NCI-H2107 (cell line): ENCODE data around the gene WDR5B.

Source experiments
- DNase-seq: peaks from one replicate; lab custom pipeline; 2025; lab: John Stamatoyannopoulos, UW

Gene WDR5B

DNA sequence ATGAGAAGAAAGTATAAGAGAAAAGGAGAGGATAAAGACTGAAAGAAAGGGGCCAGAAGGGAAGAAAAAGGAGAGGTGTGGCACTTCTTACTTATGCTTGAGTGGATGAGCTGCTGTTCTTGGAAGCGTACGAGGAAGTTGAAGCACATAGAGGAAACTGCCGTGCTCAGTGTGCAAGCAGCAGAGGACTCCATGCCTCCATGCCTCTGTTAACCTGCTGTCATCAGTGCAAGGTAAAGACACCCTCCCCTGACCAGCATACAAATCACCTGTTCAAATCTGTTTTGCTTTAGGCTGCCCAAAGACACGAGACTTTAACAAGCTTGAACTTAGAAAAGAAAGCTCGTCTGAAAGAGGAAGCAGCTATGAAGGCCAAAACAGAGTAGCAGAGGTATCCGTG is 6.4 kb downstream of the WDR5B start:
- DNase-seq: no peak

DNA sequence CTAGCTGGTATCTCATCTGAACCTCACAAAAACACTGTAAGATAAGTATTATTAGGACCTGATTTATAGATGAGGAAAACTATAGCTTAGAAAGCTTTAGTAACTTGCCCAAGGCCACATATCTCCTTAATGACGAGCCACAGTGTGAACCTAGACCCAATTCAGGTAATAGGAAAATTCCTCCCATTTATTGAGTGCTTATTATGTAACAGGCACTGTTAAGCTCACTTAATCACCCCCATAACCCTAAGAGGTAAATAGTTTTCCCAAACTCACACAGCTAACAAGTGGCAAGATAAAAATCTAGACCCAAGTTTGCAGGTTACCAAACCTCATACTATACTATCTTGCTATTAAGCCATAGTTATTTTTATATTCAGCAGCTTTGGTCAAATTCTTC is 7.9 kb downstream of the WDR5B start:
- no peak for DNase-seq

DNA sequence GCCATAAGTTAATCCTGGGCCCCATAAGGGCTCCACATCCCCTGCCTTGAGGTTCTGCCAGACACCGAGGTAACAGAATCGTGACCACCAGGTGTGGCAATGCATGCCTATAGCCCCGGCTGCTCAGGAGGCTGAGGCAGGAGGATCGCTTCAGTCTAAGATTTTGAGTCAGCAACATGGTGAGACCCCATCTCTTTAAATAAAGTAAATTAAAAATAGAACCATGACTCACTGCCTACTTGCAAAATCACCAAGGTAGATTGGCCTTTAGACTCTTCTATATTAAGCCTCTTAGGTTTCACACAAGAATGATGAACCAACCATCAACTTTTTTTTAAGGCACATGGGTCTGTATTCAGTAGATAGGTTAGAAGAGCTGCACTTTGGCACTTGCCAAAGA is 9.7 kb downstream of the WDR5B start:
- DNase-seq: no peak

DNA sequence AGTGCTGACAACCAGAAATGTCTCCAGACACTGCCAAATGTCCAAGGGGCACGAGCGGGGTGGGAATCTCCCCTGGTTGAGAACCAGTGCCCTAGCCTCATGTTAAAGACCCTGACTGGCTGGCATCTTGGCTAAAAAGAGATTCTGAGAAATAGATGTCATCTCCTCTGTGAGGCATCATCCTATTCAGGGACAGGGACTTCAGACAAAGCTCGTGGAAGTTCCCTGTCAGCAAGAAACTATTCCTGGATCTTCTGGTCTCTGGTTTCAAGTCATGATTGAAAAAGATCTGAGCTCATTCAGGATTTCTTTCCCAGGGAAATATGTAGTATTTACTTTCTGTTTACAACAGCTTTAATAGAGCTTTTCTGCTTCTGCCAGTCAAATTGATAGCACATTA is 10.8 kb downstream of the WDR5B start:
- DNase-seq: no peak

DNA sequence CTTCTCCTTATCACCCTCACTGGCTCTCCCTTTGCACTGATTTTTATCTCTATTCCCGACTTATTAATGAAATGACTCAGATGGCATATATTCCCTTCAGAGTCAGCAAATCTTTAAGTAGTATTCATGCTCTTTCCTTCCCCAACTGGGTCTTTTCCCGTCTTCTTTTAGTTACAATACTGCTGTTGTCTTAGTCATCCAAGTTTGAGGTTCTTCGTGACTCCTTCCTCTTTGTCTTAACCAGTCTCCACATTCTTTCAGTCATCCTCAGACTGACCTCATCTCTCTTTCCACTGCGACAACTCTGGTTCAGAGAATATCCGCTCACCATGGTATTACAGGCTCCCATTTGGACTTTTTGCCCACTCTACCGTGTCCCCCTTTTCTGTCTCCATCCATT is 12.4 kb downstream of the WDR5B start:
- DNase-seq: no peak

DNA sequence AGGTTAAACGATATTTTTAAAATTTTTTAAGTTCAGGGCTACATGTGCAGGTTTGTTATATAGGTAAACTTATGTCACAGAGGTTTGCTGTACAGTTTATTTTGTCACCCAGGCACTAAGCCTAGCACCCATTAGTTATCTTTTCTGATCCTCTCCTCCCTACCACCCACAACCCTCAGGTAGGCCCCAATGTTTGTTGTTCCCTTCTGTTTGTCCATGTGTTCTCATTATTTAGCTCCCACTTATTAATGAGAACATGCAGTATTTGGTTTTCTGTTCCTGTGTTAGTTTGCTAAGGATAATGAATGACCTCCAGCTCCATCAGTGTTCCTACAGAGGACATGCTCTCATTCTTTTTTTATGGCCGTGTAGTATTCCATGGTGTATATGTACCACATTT is 16.9 kb downstream of the WDR5B start:
- DNase-seq: no peak

DNA sequence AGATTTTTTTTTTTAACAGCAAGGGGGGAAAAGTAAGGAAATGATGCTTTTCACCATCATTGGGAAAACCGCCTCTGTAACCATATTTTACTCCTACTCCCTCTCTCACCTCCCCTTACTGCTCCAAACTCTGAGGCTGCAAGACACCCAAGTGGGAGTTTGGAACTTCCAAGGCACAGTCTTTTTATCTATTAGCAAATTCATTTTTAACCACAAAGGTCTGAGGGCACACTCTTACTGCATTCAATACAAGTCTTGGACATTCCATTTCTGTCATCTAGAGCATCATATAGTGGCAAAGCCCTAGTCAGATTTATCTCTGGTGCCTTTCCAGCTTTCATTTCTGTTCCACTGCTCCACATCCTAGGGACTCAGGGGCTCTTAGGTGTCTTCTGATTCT is 18.7 kb downstream of the WDR5B start:
- DNase-seq: no peak

DNA sequence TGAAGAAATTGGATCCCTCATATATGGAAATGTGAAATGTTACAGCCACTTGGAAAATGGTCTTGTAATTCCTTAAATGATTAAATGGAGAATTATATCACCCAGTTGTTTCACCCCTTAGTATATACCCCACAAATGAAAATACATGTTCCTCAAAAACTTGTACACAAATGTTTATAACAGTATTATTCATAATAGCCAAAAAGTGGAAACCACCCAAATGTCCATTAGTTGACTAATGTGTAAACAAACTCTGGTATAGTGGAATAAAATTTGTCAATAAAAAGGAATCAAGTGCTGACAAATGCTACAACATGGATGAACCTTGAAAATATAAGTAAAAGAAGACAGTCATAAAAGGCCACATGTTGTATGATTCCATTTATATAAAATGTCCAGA is 19.4 kb downstream of the WDR5B start:
- no peak for DNase-seq

DNA sequence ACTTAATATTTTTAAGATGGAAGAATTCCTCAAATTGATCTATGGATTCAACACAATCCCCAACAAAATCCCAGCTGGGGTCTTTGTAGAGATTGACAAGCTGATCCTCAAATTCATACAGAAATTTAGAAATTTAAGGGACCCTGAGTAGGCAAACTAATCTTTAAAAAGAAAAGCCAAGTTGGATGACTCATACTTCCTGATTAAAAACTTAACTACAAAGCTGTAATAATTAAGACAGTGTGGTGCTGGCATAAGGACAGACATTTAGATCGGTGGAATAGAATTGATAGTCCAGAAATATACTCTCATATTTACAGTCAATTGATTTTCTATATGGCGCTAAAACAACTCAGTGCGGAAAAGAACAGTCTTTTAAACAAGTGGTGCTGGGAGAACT is 20.3 kb downstream of the WDR5B start:
- DNase-seq: no peak

DNA sequence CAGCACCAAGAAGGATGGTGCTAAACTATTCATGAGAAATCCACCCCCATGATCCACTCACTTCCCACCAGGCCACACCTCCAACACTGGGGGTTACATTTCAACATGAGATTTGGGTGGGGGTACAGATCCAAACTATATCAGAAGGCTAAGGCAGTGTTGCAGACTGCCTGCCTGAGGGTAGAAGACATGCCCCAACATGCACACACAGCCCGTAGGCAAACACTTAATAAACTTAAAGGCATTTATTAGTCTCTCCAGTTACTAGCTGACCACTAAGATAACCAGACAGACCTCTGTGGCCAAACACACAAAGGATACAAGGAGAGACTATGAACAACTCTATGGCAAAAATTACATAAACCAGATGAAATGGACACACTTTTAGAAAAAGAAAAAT is 21.7 kb downstream of the WDR5B start:
- DNase-seq: no peak

DNA sequence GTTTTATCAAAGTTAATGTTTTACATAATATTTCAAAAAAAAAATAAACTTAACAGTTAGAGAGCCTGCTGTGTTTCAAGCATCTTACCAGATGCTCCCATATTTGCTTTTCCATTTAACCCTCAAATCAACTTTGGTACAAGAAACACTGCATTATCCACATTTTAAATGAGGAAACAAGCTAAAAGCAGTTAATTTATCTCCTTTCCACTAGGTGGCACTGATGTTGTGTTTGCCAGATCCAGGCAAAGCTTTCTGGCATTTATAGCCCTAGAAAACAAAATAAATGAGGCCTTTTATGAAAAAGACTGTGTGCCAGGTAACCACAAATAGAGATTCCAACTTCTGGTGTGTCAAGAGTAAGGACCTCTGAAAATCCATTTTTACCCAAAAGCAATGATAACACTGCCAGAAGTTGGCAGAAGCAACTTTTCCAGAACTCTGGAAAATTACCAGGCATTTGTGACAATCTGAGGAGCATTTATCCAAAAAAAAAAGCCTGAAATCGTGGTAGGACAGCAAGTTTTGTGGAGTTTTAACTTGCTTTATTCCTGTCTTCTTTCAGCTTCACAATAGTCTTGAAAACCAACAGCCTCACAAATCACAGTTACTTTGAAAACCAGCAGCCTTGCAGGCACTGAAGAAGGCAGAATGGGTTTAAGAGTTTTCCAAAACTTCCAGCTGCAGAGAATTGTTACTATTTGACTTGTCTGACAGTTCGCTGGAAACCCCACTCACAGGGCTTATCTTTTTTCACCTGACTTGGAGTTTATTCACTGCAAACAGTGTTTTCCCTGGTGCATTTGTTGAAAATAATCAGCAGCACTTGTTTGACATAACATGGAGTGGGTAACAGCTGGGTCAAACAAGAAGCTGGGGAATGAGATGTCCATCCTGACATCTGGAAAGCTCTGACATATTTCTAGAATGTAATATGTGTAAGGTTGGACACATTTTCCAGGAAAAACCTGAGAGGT is 22.7 kb downstream of the WDR5B start:
- no peak for DNase-seq

DNA sequence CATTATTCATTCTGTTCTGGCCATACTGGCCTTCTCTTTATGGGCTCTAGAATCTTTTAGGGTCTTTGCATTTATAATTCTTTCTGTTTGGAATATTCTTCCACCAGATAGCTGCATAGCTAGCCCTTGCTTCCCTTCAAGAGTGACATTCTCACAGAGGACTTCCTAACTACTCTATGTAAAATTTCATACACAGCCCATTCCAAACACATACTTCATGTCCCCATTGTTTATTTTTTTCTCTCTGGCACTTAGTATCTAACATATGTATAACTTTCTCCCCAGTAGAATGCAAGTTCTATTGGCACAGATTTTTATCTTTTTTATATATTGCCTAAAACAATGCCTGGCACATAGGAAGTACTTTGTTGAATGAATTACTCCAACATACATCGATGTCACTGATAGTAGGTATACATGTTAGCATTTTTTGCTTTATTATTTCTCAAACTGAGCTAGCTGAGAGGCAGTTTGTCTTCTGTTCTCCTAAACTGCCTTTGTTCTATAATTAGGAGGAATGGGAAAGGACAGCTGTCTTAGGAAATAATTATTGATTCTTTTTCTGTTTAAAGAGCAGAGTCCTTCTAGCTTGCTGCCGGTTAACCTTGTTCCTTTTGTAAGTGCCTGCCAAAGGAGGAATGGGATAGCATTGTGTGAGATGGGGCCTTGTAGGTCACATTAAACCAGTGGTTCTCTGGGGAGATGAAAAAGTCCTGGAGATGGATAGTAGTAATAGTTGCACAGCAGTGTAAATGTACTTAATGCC is 24.0 kb downstream of the WDR5B start:
- no peak for DNase-seq

DNA sequence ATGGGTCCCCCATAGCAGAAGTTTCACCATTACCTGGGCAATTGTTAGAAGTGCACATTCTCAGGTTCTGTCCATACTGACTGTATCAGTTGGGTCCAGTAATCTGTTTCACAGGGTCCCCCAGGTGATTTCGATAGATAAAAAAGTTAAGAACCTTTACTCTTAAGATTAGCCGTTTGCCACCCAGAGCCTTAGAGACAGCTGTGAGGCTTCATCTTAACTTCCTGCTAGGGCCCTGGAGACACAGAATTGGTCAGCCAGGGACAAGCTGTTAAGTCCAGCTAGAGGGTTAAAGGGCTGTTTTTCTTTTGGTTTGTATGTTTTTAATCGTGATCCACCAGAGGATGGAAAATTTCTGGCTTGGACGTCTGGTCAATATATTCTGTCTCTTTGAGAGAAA is 25.2 kb downstream of the WDR5B start:
- no peak for DNase-seq

DNA sequence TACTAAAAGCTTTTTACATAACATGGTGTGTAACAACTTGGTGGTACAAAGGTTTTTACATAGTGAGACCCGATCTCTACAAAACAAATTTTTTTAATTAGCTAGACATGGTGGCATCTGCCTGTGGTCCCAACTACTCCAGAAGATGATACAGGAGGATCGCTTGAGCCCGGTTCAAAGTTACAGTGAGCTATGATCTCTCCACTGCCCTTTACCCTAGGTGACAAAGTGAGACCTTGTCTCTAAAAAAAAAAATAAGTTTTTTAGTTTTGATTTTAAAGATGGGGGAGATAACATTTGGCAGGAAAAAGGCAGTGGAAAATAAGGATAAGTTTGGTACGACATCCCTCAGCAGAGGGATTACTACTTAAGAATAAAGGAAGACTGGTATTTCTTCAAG is 26.0 kb downstream of the WDR5B start:
- no peak for DNase-seq

DNA sequence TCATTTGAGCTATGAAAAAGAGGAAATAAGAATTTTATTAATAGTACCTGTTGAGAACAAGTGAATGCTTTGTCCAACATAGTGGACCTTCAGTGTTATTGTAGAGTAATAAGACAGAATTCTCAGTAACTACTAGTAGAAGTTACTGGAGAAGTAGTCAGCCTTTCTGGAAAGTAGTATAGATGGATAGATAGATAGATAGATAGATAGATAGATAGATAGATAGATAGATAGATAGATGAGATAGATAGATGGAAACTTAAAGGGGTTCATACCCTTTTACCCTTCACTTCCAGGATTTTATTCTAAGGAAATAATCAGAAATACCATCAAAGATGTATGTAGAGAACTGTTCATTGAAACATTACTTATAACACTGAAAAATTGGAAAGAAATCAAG is 26.7 kb downstream of the WDR5B start:
- DNase-seq: no peak

DNA sequence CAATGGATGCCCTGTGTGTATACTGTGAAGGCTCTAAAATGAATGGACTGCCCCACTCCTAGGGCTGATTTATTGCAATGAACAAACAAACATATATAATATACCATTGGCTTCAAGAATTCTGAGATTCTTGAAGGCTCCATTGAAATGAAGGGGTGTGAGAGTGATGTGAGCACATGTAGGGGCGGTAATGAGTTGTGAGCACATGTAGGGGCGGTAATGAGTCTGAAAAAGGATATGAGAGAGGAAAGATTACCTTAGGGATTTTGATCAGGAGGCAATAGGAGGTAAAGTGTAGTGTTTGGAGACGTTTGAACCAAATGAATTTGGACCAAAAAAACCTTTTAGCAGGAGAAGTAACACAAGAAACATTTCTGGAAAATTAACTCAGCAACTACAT is 28.2 kb downstream of the WDR5B start:
- DNase-seq: no peak

DNA sequence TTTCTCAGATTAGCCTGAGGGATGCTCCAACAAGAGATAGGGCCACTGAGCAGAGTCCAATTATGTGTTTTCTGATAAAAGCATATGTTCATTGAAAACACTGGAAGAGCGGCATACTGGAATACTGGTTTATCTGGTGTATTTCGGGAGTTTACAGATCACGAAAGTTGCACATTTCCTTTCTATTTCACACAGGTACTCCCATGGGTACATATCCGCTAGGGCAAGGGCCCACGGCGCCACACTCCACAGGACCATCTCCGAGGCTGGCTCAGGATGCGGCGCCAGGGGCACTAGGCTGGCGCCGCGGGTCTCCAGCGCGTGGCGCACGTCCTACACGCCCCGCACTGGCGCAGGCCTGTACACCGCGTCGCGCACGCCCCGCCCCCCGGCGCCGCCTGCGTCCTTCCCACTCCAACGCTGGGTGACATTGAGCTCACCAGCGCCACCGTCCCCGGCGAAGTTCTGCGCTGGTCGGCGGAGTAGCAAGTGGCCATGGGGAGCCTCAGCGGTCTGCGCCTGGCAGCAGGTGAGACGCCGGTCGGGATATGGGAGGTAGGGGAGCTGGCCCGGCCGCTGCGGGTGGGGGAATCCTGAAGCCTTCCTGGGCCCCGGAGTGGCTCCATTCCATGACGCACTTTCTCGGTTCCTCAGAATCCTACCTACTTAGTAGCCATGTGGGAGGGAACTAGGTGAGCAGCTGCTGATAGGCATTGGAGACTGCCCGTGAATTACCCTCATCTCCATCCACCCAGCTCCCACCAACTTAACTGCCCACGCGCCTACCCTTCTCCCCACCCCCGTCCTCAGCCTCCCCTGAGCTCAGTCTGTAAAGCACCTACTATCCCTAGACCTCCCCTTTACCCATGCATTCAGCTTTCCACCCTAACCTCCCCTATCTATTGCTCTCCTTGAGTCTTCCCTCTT is 31.8 kb downstream of the WDR5B start, which contains the start of gene FAM162A:
Gene FAM162A, plus strand, starts transcription at position 412 of the 927 bp plus-strand sequence. Its CDS starts 84 bp downstream, at position 496.
- peak; percentile 90 for DNase-seq

DNA sequence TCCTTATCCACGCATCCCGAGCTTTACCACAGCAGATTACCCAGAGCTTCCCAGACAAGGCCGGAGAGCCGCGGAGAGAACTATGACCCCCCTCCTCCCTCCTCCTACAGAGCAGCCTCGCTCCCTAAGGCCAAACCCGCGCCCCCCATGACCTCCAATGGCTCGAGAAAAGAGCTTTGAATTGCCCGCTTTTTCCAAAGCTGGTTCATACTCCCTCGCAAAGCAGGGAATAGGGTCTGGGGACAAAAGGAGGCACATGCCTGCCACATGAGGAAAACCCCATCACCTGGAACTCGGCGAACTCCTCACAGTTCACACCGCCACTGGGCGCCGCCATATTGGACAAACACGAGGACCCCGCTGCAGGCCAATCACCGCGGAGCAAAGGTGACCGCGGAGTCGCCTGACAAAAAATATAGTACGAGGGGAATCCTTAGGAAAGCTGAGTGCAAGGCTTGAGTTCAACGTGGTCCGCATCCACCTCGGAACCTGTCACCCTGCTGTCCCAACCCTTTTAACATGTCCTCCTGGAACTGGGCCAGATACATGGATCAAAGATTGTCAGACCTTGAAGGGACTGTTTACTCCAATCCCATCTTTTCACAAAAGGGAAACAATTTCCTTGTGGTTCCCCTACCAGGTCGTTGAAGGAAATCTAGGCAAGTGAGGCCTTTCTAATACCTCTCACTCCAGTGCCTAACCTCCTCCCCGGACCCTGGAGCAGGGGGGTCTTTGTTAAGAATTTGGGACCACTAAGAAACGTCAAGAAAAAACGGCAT is 32.8 kb downstream of the WDR5B start, which contains the start of gene MIX23:
Gene MIX23, minus strand, starts transcription at position 344 of the 779 bp plus-strand sequence. Its CDS starts 7 bp downstream, at position 337.
- peak; percentile 82 for DNase-seq

DNA sequence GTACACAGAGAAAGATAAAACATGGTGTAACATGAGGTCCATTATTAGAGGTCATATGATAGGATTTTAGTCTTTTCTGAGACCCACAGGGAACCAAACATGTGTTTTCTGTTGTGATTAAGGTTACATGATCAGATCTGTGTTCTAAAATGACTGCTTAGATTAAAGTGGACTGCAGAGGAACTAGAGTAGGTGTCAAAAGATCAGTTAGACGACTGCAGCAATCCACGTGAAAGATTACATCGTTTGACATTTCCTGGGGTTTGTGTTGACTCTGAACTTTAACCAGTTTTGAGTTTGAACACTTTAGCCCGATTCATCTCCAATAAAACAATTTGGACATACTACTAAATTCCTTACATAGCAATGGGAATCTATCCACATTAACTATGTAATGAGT is 37.9 kb downstream of the WDR5B start:
- DNase-seq: no peak

DNA sequence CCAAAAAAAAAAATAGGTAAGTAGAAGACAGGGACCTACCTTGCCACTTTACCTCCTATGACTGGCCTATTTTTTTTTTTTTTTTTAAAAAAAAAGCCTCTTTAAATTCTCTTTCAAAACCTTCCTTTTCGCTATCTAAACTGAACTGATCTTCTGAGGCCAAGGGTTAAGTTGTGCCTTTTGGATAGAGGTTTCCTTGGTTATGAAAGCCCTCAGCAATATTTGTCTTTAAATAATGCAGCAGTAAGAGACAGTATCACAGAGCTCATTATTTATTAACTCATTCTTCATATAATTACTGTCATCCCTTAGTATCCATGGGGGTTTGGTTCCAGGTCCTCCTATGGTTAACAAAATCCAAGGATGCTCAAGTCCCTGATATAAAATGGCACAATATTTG is 41.8 kb downstream of the WDR5B start:
- no peak for DNase-seq

DNA sequence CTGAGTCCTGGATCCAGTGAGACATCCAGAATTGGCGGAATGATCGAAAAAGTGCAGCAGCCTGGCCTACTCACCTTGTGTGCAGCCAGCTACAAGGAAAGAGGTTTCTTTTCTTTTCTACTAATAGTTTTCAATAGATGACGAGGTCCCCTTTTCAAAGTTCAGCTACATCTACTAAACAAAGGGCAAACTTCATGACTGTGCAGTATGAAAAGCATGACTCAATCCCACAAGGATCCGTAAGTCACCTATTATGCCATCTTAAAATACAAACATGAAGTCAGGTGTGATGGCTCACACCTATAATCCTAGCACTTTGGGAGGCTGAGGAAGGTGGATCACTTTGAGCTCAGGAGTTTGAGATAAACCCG is 49.5 kb downstream of the WDR5B start:
- DNase-seq: no peak
